Right forelimb (tissue), 1 donor: Measurements from ENCODE around the gene WASL.
"Not testable (repeated sequence)": the region's sequence is repeated elsewhere in the genome, so short reads cannot be mapped to it uniquely, and the experiment has no call there.

Experiments
- DNase-seq: peaks from one replicate; pipeline ENCODE4 v3.0.0-alpha.2; 2018

Gene WASL

GRCh38 chr7:123656544-123657303 is 92.1 kb downstream of the WASL start:
- no peak for DNase-seq

- DNase-seq: no peak
Observed at GRCh38 chr7:123655614-123656013, 93.2 kb downstream of the WASL start, which contains the start of gene LMOD2. Gene LMOD2, plus strand, starts transcription at chr7:123655866. Its CDS starts 98 bp downstream, at chr7:123655964.

GRCh38 chr7:123653162-123653561 is 95.6 kb downstream of the WASL start:
- DNase-seq: no peak

GRCh38 chr7:123652406-123652805 is 96.4 kb downstream of the WASL start:
- no peak for DNase-seq

- DNase-seq: no peak
Observed at GRCh38 chr7:123650595-123650994, 98.2 kb downstream of the WASL start.

- DNase-seq: no peak
Observed at GRCh38 chr7:123649964-123650363, 98.8 kb downstream of the WASL start.

- DNase-seq: no peak
Observed at GRCh38 chr7:123647106-123647730, 101.6 kb downstream of the WASL start.

GRCh38 chr7:123645516-123645915 is 103.3 kb downstream of the WASL start:
- no peak for DNase-seq

- no peak for DNase-seq
Observed at GRCh38 chr7:123643495-123644441, 105.0 kb downstream of the WASL start.

- DNase-seq: no peak
Observed at GRCh38 chr7:123641901-123642300, 106.9 kb downstream of the WASL start.

- DNase-seq: no peak
Observed at GRCh38 chr7:123640583-123640982, 108.2 kb downstream of the WASL start.

- no peak for DNase-seq
Observed at GRCh38 chr7:123639631-123640030, 109.2 kb downstream of the WASL start.

- no peak for DNase-seq
Observed at GRCh38 chr7:123637878-123638277, 110.9 kb downstream of the WASL start.

- DNase-seq: no peak
Observed at GRCh38 chr7:123637203-123637602, 111.6 kb downstream of the WASL start.

- no peak for DNase-seq
Observed at GRCh38 chr7:123635551-123636359, 113.0 kb downstream of the WASL start.

- not testable (repeated sequence) for DNase-seq
Observed at GRCh38 chr7:123634011-123634573, 114.7 kb downstream of the WASL start.

- DNase-seq: no peak
Observed at GRCh38 chr7:123633553-123633952, 115.2 kb downstream of the WASL start.

- no peak for DNase-seq
Observed at GRCh38 chr7:123632808-123633207, 116.0 kb downstream of the WASL start.
